22Rv1 (cell line): ENCODE data around the gene DEFB132.

ENCODE experiments used
- CTCF ChIP-seq: fragments of 450-650 bp; IDR thresholded peaks from 2 replicates; pipeline ENCODE4 v1.5.1; 2017; ENCODE audit warnings: mild to moderate bottlenecking
- ZFX ChIP-seq: fragments of 450-650 bp; IDR thresholded peaks from 2 replicates; pipeline ENCODE4 v1.6.1; 2017; ENCODE audit warnings: antibody characterized with exemption, borderline replicate concordance

DNA sequence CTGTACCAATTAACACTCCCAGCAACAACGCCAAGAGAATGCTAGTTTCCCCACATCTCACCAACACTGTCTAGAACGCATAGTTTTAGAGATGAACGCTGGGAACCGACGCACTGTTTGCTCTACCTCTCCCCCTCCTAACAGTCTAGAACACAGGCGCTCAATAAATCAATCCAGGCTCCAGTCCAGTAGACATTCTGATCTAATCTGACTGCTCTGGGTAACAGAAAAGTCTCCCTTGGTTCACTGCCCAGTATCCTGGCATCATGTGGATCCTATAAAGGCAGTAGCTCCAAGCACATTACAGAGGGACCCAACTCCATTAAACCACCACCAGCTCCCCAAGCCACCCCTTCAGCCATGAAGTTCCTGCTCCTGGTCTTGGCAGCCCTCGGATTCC lies at the start of gene DEFB132:
- TF ChIP-seq CTCF (no peak), ZFX (no peak)
